HEK293 (cell line): ENCODE results near the gene DOCK4.

Experiments
- CTCF ChIA-PET: fragments of 350-600 bp; formaldehyde crosslinking; extraction: SDS; loops from one replicate; lab custom pipeline; 2021; ENCODE audit warnings: antibody characterized with exemption; lab: Yijun Ruan, JAX
- POLR2A ChIA-PET: fragments of 300-600 bp; formaldehyde crosslinking; extraction: SDS; loops from one replicate; lab custom pipeline; 2020; ENCODE audit warnings: antibody characterized with exemption, inconsistent platforms; lab: Yijun Ruan, JAX
- H3K27ac ChIP-seq: fragments of 200-500 bp; sonication (Bioruptor generic); 2 replicates; pipeline ENCODE4 v1.5.1; 2014; ENCODE audit warnings: low read depth, low read length, control low read depth, inconsistent platforms; ENCODE audit errors: extremely low read depth
- H3K36me3 ChIP-seq, 2 experiments: fragments of 200-500 bp in 1 of 2; sonication (Bioruptor generic) in 1 of 2; 1 replicate in 1 of 2; 2 replicates in 1 of 2; pipeline ENCODE4 v1.5.1; 2014 to 2017; ENCODE audit warnings: inconsistent platforms in 2 of 2, low read length in 2 of 2; ENCODE audit not compliant: control insufficient read depth in 2 of 2, insufficient read depth in 1 of 2
- H3K4me1 ChIP-seq: fragments of 200-500 bp; sonication (Bioruptor generic); 2 replicates; pipeline ENCODE4 v1.5.1; 2014; ENCODE audit warnings: mild to moderate bottlenecking, low read length, inconsistent platforms; ENCODE audit not compliant: control insufficient read depth, insufficient read depth
- H3K4me3 ChIP-seq: 2 replicates; pipeline ENCODE4 v1.5.1; 2011; ENCODE audit warnings: low read depth, mild to moderate bottlenecking, control low read depth, low read length, moderate library complexity
- H3K9me3 ChIP-seq: fragments of 200-500 bp; sonication (Bioruptor generic); 2 replicates; pipeline ENCODE4 v1.5.1; 2014; ENCODE audit warnings: low read depth, low read length, inconsistent platforms; ENCODE audit not compliant: control insufficient read depth, insufficient read depth
- ELK4 ChIP-seq: IDR thresholded peaks from 2 replicates; pipeline ENCODE4 v1.6.1; 2011; ENCODE audit warnings: mild to moderate bottlenecking, low read depth, low read length, borderline replicate concordance
- HIC1 ChIP-seq: fragments of 450-650 bp; formaldehyde crosslinking; IDR thresholded peaks from 2 replicates; pipeline ENCODE4 v1.5.1; 2016; ENCODE audit warnings: missing biosample characterization, missing genetic modification characterization
- KLF17 ChIP-seq: fragments of 450-650 bp; formaldehyde crosslinking; IDR thresholded peaks from 2 replicates; pipeline ENCODE4 v1.5.1; 2016; ENCODE audit warnings: missing biosample characterization, missing genetic modification characterization
- KLF7 ChIP-seq: fragments of 450-650 bp; formaldehyde crosslinking; IDR thresholded peaks from 2 replicates; pipeline ENCODE4 v1.5.1; 2016; ENCODE audit warnings: missing biosample characterization, missing genetic modification characterization, borderline replicate concordance
- ZBTB10 ChIP-seq: fragments of 450-650 bp; formaldehyde crosslinking; IDR thresholded peaks from 2 replicates; pipeline ENCODE4 v1.5.1; 2016; ENCODE audit warnings: missing biosample characterization, missing genetic modification characterization
- ZBTB20 ChIP-seq: fragments of 450-650 bp; formaldehyde crosslinking; IDR thresholded peaks from 2 replicates; pipeline ENCODE4 v1.5.1; 2016; ENCODE audit warnings: missing biosample characterization, missing genetic modification characterization
- ZBTB26 ChIP-seq: fragments of 450-650 bp; formaldehyde crosslinking; optimal IDR thresholded peaks from 2 replicates; pipeline ENCODE3; 2016; ENCODE audit warnings: missing biosample characterization, mild to moderate bottlenecking, missing genetic modification characterization
- ZFP3 ChIP-seq: fragments of 450-650 bp; formaldehyde crosslinking; IDR thresholded peaks from 2 replicates; pipeline ENCODE4 v1.5.1; 2016; ENCODE audit warnings: low read depth, missing biosample characterization, missing genetic modification characterization
- ZFP69B ChIP-seq: fragments of 450-650 bp; formaldehyde crosslinking; IDR thresholded peaks from 2 replicates; pipeline ENCODE4 v1.5.1; 2016; ENCODE audit warnings: missing biosample characterization, missing genetic modification characterization
- ZNF121 ChIP-seq: fragments of 450-650 bp; formaldehyde crosslinking; IDR thresholded peaks from 2 replicates; pipeline ENCODE4 v1.5.1; 2016; ENCODE audit warnings: missing biosample characterization, missing genetic modification characterization
- ZNF133 ChIP-seq: fragments of 450-650 bp; formaldehyde crosslinking; IDR thresholded peaks from 2 replicates; pipeline ENCODE4 v1.5.1; 2016; ENCODE audit warnings: missing biosample characterization, missing genetic modification characterization
- ZNF157 ChIP-seq: fragments of 450-650 bp; formaldehyde crosslinking; IDR thresholded peaks from 2 replicates; pipeline ENCODE4 v1.5.1; 2016; ENCODE audit warnings: missing biosample characterization, missing genetic modification characterization
- ZNF16 ChIP-seq: fragments of 450-650 bp; formaldehyde crosslinking; IDR thresholded peaks from 2 replicates; pipeline ENCODE4 v1.5.1; 2016; ENCODE audit warnings: low read depth, missing biosample characterization, missing genetic modification characterization
- ZNF221 ChIP-seq: fragments of 450-650 bp; formaldehyde crosslinking; IDR thresholded peaks from 2 replicates; pipeline ENCODE4 v1.5.1; 2017; ENCODE audit warnings: missing biosample characterization, missing genetic modification characterization, borderline replicate concordance
- ZNF239 ChIP-seq: fragments of 450-650 bp; formaldehyde crosslinking; IDR thresholded peaks from 2 replicates; pipeline ENCODE4 v1.5.1; 2016; ENCODE audit warnings: missing biosample characterization, missing genetic modification characterization
- ZNF302 ChIP-seq: fragments of 450-650 bp; formaldehyde crosslinking; IDR thresholded peaks from 2 replicates; pipeline ENCODE4 v1.5.1; 2016; ENCODE audit warnings: missing biosample characterization, missing genetic modification characterization, low read depth
- ZNF391 ChIP-seq: fragments of 450-650 bp; formaldehyde crosslinking; IDR thresholded peaks from 2 replicates; pipeline ENCODE4 v1.5.1; 2016; ENCODE audit warnings: low read depth, missing biosample characterization, missing genetic modification characterization, borderline replicate concordance
- ZNF488 ChIP-seq: fragments of 450-650 bp; formaldehyde crosslinking; IDR thresholded peaks from 2 replicates; pipeline ENCODE4 v1.5.1; 2016; ENCODE audit warnings: missing biosample characterization, missing genetic modification characterization
- ZNF529 ChIP-seq: fragments of 450-650 bp; formaldehyde crosslinking; IDR thresholded peaks from 2 replicates; pipeline ENCODE4 v1.5.1; 2017; ENCODE audit warnings: missing genetic modification characterization, missing biosample characterization; ENCODE audit not compliant: insufficient replicate concordance
- ZNF596 ChIP-seq: fragments of 450-650 bp; IDR thresholded peaks from 2 replicates; pipeline ENCODE4 v1.5.0; 2018; ENCODE audit warnings: missing biosample characterization, mild to moderate bottlenecking, missing genetic modification characterization, moderate library complexity
- ZNF707 ChIP-seq: fragments of 450-650 bp; formaldehyde crosslinking; IDR thresholded peaks from 2 replicates; pipeline ENCODE4 v1.5.1; 2016; ENCODE audit warnings: missing biosample characterization, missing genetic modification characterization
- ZNF768 ChIP-seq: fragments of 450-650 bp; formaldehyde crosslinking; IDR thresholded peaks from 2 replicates; pipeline ENCODE4 v1.5.1; 2018; ENCODE audit warnings: missing biosample characterization, mild to moderate bottlenecking, missing genetic modification characterization
- ZSCAN16 ChIP-seq: fragments of 450-650 bp; formaldehyde crosslinking; IDR thresholded peaks from 2 replicates; pipeline ENCODE4 v1.5.1; 2016; ENCODE audit warnings: missing biosample characterization, missing genetic modification characterization

Gene DOCK4

GRCh38 chr7:112013274-112013673, 192.9 kb downstream of the DOCK4 start:
- Histone ChIP-seq H3K9me3 (no peaks in the 10 kb centered on the region), H3K4me3 (no peak overlapping the region), H3K27ac (no peak overlapping the region), H3K36me3 (no peaks in the 10 kb centered on the region), H3K4me1 (no peaks in the 10 kb centered on the region)
- CTCF ChIA-PET = no interaction called here
- POLR2A ChIA-PET = no interaction called here
- no peak for TF ChIP-seq ZNF121 (tag by site-specific recombination)
- TF ChIP-seq ZNF768 (tag by site-specific recombination) = no peak
- no peak for TF ChIP-seq ZNF488 (tag by site-specific recombination)
- no peak for TF ChIP-seq ZNF391 (tag by site-specific recombination)
- no peak for TF ChIP-seq ZNF157
- no peak for TF ChIP-seq ZNF707 (tag by site-specific recombination)
- no peak for TF ChIP-seq ZNF133 (tag by site-specific recombination)
- TF ChIP-seq ZNF529 (tag by site-specific recombination) = no peak
- TF ChIP-seq ZNF221 (tag by site-specific recombination) = no peak
- TF ChIP-seq HIC1 (tag by site-specific recombination) = no peak

GRCh38 chr7:112012242-112012641, 194.0 kb downstream of the DOCK4 start:
- H3K4me1 ChIP-seq = no peaks in the 10 kb centered on the region
- TF ChIP-seq ZNF16 (no peak), ZSCAN16 (tag by site-specific recombination) (no peak), ELK4 (no peak), ZFP69B (tag by site-specific recombination) (no peak)
- ChIA-PET CTCF (interaction anchor here (0.6 kb wide), 1 partner anchor 391 kb away, joined by 4 read pairs; no protein-coding TSS in a partner anchor), POLR2A (no interaction called here)
- no peak overlapping the region for H3K4me3 ChIP-seq
- no peaks in the 10 kb centered on the region for H3K36me3 ChIP-seq
- no peaks in the 10 kb centered on the region for H3K9me3 ChIP-seq
- no peak overlapping the region for H3K27ac ChIP-seq

GRCh38 chr7:112010994-112011393, 195.2 kb downstream of the DOCK4 start:
- H3K27ac ChIP-seq = no peak overlapping the region
- H3K36me3 ChIP-seq = no peaks in the 10 kb centered on the region
- CTCF ChIA-PET = no interaction called here
- POLR2A ChIA-PET = no interaction called here
- no peaks in the 10 kb centered on the region for H3K9me3 ChIP-seq
- no peaks in the 10 kb centered on the region for H3K4me1 ChIP-seq
- TF ChIP-seq KLF7 = no peak
- no peak for TF ChIP-seq ZNF302 (tag by site-specific recombination)
- no peak for TF ChIP-seq ZFP3 (tag by site-specific recombination)
- no peak for TF ChIP-seq KLF17
- TF ChIP-seq ZBTB20 = no peak
- no peak for TF ChIP-seq ZBTB10 (tag by site-specific recombination)
- no peak for TF ChIP-seq ZBTB26 (tag by site-specific recombination)
- no peak for TF ChIP-seq ZNF596 (tag by site-specific recombination)
- TF ChIP-seq ZNF239 = no peak
- no peak overlapping the region for H3K4me3 ChIP-seq
